HepG2 (cell line): ENCODE measurements around the gene TCN2. TPM values are rescaled to one million over a fixed set of nuclear protein-coding genes. Genes with fewer than 3 reads are reported as not detected.

Experiments
- EEA1 ChIP-seq: sonication (generic); formaldehyde crosslinking; IDR thresholded peaks from 2 replicates; pipeline ENCODE4 v1.5.1; 2020; ENCODE audit warnings: mild to moderate bottlenecking, missing genetic modification reagents, borderline replicate concordance
- ETV5 ChIP-seq: IDR thresholded peaks from 2 replicates; pipeline ENCODE4 v1.6.1; 2018; ENCODE audit warnings: missing biosample characterization, missing genetic modification reagents, inconsistent platforms, borderline replicate concordance
- EZH2 ChIP-seq: conservative IDR thresholded peaks from 2 replicates; pipeline ENCODE4 v1.6.1; 2012; ENCODE audit warnings: mild to moderate bottlenecking, low read depth, low read length, moderate library complexity
- KDM1A ChIP-seq: IDR thresholded peaks from 2 replicates; pipeline ENCODE4 v1.6.1; 2016; ENCODE audit warnings: missing compliant biosample characterization
- KDM5B ChIP-seq: sonication (generic); formaldehyde crosslinking; IDR thresholded peaks from 2 replicates; pipeline ENCODE4 v1.4.0; 2020; ENCODE audit warnings: missing genetic modification reagents, mild to moderate bottlenecking, borderline replicate concordance
- NAIF1 ChIP-seq: sonication (generic); formaldehyde crosslinking; IDR thresholded peaks from 2 replicates; pipeline ENCODE4 v1.5.0; 2020; ENCODE audit warnings: mild to moderate bottlenecking, missing genetic modification reagents, borderline replicate concordance
- NCOA2 ChIP-seq: sonication (generic); formaldehyde crosslinking; IDR thresholded peaks from 2 replicates; pipeline ENCODE4 v1.8.0; 2022; ENCODE audit warnings: inconsistent platforms
- NFE2 ChIP-seq: sonication (generic); formaldehyde crosslinking; IDR thresholded peaks from 2 replicates; pipeline ENCODE4 v1.4.0; 2020; ENCODE audit warnings: missing genetic modification reagents
- RBM22 ChIP-seq: fragments of 200-400 bp; formaldehyde crosslinking; optimal IDR thresholded peaks from 2 replicates; pipeline ENCODE3; 2017; ENCODE audit warnings: mild to moderate bottlenecking, low read length, moderate library complexity
- SOX13 ChIP-seq, 3 experiments: fragments of 450-650 bp in 1 of 3; sonication (generic) in 1 of 3; formaldehyde crosslinking in 1 of 3; IDR thresholded peaks in 2 of 3; conservative IDR thresholded peaks in 1 of 3; 2 replicates each; pipeline versions ENCODE4 v1.5.0 to v1.6.1; 2016 to 2020; ENCODE audit warnings: antibody characterized with exemption in 1 of 3, mild to moderate bottlenecking in 1 of 3, missing compliant biosample characterization in 1 of 3, missing genetic modification reagents in 1 of 3, moderate library complexity in 1 of 3
- TAF1 ChIP-seq: sonication (generic); formaldehyde crosslinking; IDR thresholded peaks from 2 replicates; pipeline ENCODE4 v1.4.0; 2020; ENCODE audit warnings: missing genetic modification reagents
- TBX2 ChIP-seq: sonication (generic); formaldehyde crosslinking; IDR thresholded peaks from 2 replicates; pipeline ENCODE4 v1.5.0; 2020; ENCODE audit warnings: missing genetic modification reagents, mild to moderate bottlenecking, borderline replicate concordance
- TEAD3 ChIP-seq: optimal IDR thresholded peaks from 2 replicates; pipeline ENCODE3; 2016; ENCODE audit warnings: borderline replicate concordance
- TRIM24 ChIP-seq: sonication (generic); formaldehyde crosslinking; IDR thresholded peaks from 2 replicates; pipeline ENCODE4 v1.8.0; 2022; ENCODE audit warnings: mild to moderate bottlenecking, missing genetic modification reagents
- U2AF1 ChIP-seq: fragments of 200-400 bp; formaldehyde crosslinking; optimal IDR thresholded peaks from 2 replicates; pipeline ENCODE3; 2017; ENCODE audit warnings: mild to moderate bottlenecking, low read depth, low read length
- ZNF879 ChIP-seq: sonication (generic); formaldehyde crosslinking; IDR thresholded peaks from 2 replicates; pipeline ENCODE4 v1.8.1; 2023; ENCODE audit warnings: missing genetic modification reagents
- polyA plus RNA-seq, 8 experiments: library from polyadenylated mRNA; depleted of rRNA in 3 of 8; stranded (reverse) in 7 of 8; unstranded in 1 of 8; fragments of >200 nt; fragmentation: Illumina TruSeq in 4 of 8; extraction: Trizol in 4 of 8; gene quantifications; 2 replicates each; pipeline versions ENCODE4 v1.2.1 to v1.2.3, GENCODE V29; 2011 to 2016; ENCODE audit warnings: low read depth in 4 of 8, missing spikeins in 1 of 8, mixed read lengths in 1 of 8; ENCODE audit not compliant: insufficient read depth in 1 of 8
- total RNA-seq, 5 experiments: library from RNA; depleted of rRNA; stranded (reverse); fragments of >200 nt; fragmentation: Illumina TruSeq; extraction: Trizol; gene quantifications; 2 replicates each; pipeline ENCODE4 v1.2.3, GENCODE V29; 2016; ENCODE audit warnings: low read depth in 1 of 5
- TF ChIP-seq, protein P1 (sequence below): sonication (generic); formaldehyde crosslinking; IDR thresholded peaks from 2 replicates; pipeline ENCODE4 v1.4.0; 2020; ENCODE audit warnings: missing genetic modification reagents, borderline replicate concordance
- TF ChIP-seq, protein P2 (sequence below): sonication (generic); formaldehyde crosslinking; IDR thresholded peaks from 2 replicates; pipeline ENCODE4 v1.4.0; 2020; ENCODE audit warnings: mild to moderate bottlenecking, missing genetic modification reagents
- TF ChIP-seq, protein P3 (sequence below): sonication (generic); formaldehyde crosslinking; IDR thresholded peaks from 2 replicates; pipeline ENCODE4 v1.9.0; 2022; ENCODE audit warnings: missing genetic modification reagents, mild to moderate bottlenecking, borderline replicate concordance
- TF ChIP-seq, protein P4 (sequence below): sonication (generic); formaldehyde crosslinking; IDR thresholded peaks from 2 replicates; pipeline ENCODE4 v1.8.1; 2023; ENCODE audit warnings: missing genetic modification reagents, inconsistent platforms, borderline replicate concordance

Gene TCN2
- total and polyA plus RNA-seq, 2 of the 13 experiments (the other 11 are each of a cell fraction or from before 2014, with no cell fraction given), result 0.29 to 0.31 TPM

DNA sequence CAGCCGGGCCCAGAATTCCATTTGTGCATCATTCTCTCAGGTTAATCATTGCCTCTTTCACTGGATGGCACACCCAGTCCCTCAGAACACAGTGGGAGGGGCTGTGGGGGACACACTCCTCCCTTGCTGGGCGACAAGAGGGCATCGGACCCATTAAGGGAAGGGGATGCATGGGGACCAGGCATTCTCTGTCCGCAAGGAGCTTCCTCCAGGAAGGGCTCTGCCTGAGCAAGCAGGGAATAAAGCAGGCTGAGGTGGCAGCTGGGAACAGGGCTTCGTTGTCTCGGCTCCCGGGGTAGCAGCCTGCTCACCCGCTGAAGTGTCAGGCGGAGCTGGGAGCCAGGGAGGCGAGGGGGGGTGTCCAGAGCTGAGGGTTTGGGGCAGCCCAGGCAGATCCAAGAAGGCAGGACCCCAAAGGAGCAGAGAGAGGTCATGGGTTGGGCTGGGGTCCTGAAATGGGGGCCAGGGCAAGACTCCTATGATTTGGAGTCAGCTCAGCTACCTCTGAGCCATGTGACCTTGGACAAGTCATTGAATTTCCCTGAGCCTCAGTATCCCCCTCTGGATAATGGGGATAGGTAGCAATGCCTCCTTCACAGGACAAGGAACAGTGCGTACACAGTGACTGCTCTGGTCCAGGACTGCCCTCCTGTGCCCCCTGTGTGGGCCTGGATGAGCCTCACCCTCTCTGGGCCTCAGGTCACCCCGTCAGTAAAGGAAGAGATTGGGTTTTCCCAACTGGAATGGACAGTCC, 34.0 kb upstream of the TCN2 start (continued):
- TF ChIP-seq RBM22 (no peak), TEAD3 (CRISPR knock-in tag) (peak; percentile 34), NAIF1 (no peak), NFE2 (CRISPR knock-in tag) (no peak), TAF1 (CRISPR knock-in tag) (no peak), ETV5 (CRISPR knock-in tag) (no peak), NCOA2 (CRISPR knock-in tag) (no peak), TBX2 (CRISPR knock-in tag) (peak; percentile 44; the same call in 1 of the 2 replicates), KDM5B (no peak), U2AF1 (peak; percentile 22), SOX13 (IDR thresholded peaks at IDR 0.05) (no peak), SOX13 (CRISPR knock-in tag; conservative IDR thresholded peaks at IDR 0.05 in 1 of 2, IDR thresholded peaks at IDR 0.05 in 1 of 2) (no peak), EZH2 (no peak), TRIM24 (CRISPR knock-in tag) (no peak), ZNF879 (CRISPR knock-in tag) (no peak), KDM1A (CRISPR knock-in tag) (no peak), EEA1 (CRISPR knock-in tag) (no peak)
- TF ChIP-seq, protein P1, sequence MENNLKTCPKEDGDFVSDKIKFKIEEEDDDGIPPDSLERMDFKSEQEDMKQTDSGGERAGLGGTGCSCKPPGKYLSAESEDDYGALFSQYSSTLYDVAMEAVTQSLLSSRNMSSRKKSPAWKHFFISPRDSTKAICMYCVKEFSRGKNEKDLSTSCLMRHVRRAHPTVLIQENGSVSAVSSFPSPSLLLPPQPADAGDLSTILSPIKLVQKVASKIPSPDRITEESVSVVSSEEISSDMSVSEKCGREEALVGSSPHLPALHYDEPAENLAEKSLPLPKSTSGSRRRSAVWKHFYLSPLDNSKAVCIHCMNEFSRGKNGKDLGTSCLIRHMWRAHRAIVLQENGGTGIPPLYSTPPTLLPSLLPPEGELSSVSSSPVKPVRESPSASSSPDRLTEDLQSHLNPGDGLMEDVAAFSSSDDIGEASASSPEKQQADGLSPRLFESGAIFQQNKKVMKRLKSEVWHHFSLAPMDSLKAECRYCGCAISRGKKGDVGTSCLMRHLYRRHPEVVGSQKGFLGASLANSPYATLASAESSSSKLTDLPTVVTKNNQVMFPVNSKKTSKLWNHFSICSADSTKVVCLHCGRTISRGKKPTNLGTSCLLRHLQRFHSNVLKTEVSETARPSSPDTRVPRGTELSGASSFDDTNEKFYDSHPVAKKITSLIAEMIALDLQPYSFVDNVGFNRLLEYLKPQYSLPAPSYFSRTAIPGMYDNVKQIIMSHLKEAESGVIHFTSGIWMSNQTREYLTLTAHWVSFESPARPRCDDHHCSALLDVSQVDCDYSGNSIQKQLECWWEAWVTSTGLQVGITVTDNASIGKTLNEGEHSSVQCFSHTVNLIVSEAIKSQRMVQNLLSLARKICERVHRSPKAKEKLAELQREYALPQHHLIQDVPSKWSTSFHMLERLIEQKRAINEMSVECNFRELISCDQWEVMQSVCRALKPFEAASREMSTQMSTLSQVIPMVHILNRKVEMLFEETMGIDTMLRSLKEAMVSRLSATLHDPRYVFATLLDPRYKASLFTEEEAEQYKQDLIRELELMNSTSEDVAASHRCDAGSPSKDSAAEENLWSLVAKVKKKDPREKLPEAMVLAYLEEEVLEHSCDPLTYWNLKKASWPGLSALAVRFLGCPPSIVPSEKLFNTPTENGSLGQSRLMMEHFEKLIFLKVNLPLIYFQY (CRISPR knock-in tag), result no peak
- TF ChIP-seq, protein P2, sequence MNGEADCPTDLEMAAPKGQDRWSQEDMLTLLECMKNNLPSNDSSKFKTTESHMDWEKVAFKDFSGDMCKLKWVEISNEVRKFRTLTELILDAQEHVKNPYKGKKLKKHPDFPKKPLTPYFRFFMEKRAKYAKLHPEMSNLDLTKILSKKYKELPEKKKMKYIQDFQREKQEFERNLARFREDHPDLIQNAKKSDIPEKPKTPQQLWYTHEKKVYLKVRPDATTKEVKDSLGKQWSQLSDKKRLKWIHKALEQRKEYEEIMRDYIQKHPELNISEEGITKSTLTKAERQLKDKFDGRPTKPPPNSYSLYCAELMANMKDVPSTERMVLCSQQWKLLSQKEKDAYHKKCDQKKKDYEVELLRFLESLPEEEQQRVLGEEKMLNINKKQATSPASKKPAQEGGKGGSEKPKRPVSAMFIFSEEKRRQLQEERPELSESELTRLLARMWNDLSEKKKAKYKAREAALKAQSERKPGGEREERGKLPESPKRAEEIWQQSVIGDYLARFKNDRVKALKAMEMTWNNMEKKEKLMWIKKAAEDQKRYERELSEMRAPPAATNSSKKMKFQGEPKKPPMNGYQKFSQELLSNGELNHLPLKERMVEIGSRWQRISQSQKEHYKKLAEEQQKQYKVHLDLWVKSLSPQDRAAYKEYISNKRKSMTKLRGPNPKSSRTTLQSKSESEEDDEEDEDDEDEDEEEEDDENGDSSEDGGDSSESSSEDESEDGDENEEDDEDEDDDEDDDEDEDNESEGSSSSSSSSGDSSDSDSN (CRISPR knock-in tag), result no peak
- TF ChIP-seq, protein P3, sequence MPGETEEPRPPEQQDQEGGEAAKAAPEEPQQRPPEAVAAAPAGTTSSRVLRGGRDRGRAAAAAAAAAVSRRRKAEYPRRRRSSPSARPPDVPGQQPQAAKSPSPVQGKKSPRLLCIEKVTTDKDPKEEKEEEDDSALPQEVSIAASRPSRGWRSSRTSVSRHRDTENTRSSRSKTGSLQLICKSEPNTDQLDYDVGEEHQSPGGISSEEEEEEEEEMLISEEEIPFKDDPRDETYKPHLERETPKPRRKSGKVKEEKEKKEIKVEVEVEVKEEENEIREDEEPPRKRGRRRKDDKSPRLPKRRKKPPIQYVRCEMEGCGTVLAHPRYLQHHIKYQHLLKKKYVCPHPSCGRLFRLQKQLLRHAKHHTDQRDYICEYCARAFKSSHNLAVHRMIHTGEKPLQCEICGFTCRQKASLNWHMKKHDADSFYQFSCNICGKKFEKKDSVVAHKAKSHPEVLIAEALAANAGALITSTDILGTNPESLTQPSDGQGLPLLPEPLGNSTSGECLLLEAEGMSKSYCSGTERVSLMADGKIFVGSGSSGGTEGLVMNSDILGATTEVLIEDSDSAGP (CRISPR knock-in tag), result peak; percentile 28; the same call in 1 of the 2 replicates
- TF ChIP-seq, protein P4, sequence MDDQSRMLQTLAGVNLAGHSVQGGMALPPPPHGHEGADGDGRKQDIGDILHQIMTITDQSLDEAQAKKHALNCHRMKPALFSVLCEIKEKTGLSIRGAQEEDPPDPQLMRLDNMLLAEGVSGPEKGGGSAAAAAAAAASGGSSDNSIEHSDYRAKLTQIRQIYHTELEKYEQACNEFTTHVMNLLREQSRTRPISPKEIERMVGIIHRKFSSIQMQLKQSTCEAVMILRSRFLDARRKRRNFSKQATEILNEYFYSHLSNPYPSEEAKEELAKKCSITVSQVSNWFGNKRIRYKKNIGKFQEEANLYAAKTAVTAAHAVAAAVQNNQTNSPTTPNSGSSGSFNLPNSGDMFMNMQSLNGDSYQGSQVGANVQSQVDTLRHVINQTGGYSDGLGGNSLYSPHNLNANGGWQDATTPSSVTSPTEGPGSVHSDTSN (CRISPR knock-in tag), result no peak
